ENCODE measurements around the gene KRTAP19-2.
A peak's percentile ranks its signal among the peaks of the same experiment; 100 is the strongest.

Gene KRTAP19-2, protein sequence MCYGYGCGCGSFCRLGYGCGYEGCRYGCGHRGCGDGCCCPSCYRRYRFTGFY

DNA sequence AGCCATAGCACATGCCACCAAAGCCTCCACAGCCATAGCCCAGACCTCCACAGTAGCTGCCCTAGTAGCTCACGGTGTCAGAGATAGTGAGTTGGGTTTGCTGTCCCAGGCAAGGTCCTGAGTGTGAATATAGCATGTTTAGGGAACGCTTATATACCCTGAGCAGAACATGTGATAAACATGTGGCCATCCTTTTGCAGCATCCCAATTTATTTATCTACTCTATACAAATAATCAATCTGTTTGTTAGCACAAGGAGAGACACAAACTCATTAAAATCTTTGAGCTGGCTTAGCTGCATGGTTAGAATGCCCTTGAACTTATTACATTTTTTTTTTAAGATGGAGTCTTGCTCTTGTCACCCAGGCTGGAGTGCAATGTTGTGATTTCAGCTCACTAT lies at the start of gene KRTAP19-2:
KRTAP19-2 (minus strand) TSS at position 101 of the 400 bp plus-strand sequence; CDS start at position 13, 88 bp downstream.
- TF ChIP-seq ZBTB7A (IDR thresholded peaks at IDR 0.05; ENCODE audit: low read depth): no peak
- TF ChIP-seq CEBPB (IDR thresholded peaks at IDR 0.05): no peak
- TF ChIP-seq, protein P1, sequence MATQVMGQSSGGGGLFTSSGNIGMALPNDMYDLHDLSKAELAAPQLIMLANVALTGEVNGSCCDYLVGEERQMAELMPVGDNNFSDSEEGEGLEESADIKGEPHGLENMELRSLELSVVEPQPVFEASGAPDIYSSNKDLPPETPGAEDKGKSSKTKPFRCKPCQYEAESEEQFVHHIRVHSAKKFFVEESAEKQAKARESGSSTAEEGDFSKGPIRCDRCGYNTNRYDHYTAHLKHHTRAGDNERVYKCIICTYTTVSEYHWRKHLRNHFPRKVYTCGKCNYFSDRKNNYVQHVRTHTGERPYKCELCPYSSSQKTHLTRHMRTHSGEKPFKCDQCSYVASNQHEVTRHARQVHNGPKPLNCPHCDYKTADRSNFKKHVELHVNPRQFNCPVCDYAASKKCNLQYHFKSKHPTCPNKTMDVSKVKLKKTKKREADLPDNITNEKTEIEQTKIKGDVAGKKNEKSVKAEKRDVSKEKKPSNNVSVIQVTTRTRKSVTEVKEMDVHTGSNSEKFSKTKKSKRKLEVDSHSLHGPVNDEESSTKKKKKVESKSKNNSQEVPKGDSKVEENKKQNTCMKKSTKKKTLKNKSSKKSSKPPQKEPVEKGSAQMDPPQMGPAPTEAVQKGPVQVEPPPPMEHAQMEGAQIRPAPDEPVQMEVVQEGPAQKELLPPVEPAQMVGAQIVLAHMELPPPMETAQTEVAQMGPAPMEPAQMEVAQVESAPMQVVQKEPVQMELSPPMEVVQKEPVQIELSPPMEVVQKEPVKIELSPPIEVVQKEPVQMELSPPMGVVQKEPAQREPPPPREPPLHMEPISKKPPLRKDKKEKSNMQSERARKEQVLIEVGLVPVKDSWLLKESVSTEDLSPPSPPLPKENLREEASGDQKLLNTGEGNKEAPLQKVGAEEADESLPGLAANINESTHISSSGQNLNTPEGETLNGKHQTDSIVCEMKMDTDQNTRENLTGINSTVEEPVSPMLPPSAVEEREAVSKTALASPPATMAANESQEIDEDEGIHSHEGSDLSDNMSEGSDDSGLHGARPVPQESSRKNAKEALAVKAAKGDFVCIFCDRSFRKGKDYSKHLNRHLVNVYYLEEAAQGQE (IDR thresholded peaks at IDR 0.05; ENCODE audit: low read depth): no peak
- TF ChIP-seq NFIC (IDR thresholded peaks at IDR 0.05): no peak
- no peak for TF ChIP-seq TCF12 (IDR thresholded peaks at IDR 0.05; ENCODE audit: low read depth)
- TF ChIP-seq TAF1 (IDR thresholded peaks at IDR 0.05; ENCODE audit: low read depth): no peak

DNA sequence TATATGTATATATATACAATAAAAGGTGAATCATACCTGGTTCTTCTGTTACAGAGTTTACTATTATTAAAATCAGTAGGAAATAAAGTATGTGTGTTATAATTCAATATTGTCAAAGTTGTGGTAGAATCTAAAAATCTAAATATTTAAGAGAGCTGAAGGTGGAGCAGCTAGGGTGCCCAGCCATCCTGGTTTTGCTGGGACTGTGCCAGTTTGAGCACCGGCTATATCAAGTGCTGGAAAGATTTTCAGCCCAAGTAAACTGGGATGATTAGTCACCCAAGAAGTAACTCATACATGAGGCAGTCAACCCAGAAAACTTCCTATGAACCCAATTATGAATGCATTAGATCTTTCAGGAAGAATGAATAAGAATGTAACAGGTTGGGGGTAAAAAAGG lies 31.6 kb upstream of the KRTAP19-2 start:
- TF ChIP-seq FOXM1 (IDR thresholded peaks at IDR 0.05; ENCODE audit: borderline replicate concordance, low read depth) (no peak), EP300 (IDR thresholded peaks at IDR 0.05; ENCODE audit: borderline replicate concordance) (no peak), EGR1 (IDR thresholded peaks at IDR 0.05) (no peak), TCF12 (IDR thresholded peaks at IDR 0.05; ENCODE audit: low read depth) (no peak), YY1 (IDR thresholded peaks at IDR 0.05; ENCODE audit: low read depth) (no peak), RAD21 (IDR thresholded peaks at IDR 0.05; ENCODE audit: low read depth) (no peak), ZBTB7A (IDR thresholded peaks at IDR 0.05; ENCODE audit: low read depth) (no peak), NFIC (IDR thresholded peaks at IDR 0.05) (no peak)
- TF ChIP-seq, protein P2, sequence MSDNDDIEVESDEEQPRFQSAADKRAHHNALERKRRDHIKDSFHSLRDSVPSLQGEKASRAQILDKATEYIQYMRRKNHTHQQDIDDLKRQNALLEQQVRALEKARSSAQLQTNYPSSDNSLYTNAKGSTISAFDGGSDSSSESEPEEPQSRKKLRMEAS (IDR thresholded peaks at IDR 0.05): no peak

DNA sequence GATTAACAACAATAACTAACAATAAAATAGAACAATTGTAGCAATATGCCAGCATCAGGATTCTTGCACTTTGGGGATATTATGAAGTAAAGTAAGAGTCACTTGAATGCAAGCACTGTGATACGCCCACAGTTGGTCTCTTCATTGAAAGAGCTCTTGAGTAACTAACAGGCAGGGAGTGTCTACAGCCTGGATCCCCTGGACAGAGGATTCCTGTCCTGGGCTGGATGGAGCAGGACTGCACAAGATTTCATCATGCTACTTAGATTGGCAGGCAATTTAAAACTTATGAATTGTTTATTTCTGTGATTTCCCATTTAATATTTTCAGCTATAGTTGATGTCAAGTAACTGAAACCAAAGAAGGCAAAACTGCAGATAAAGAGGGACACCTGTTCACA lies 28.4 kb upstream of the KRTAP19-2 start:
- TF ChIP-seq, protein P3, sequence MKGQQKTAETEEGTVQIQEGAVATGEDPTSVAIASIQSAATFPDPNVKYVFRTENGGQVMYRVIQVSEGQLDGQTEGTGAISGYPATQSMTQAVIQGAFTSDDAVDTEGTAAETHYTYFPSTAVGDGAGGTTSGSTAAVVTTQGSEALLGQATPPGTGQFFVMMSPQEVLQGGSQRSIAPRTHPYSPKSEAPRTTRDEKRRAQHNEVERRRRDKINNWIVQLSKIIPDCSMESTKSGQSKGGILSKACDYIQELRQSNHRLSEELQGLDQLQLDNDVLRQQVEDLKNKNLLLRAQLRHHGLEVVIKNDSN (IDR thresholded peaks at IDR 0.05): no peak
- TF ChIP-seq, protein P2 (IDR thresholded peaks at IDR 0.05): no peak
- TF ChIP-seq FOXM1 (IDR thresholded peaks at IDR 0.05; ENCODE audit: borderline replicate concordance, low read depth): no peak
- TF ChIP-seq CEBPB (IDR thresholded peaks at IDR 0.05): no peak
- TF ChIP-seq TEAD4 (IDR thresholded peaks at IDR 0.05): no peak
- no peak for TF ChIP-seq TAF1 (IDR thresholded peaks at IDR 0.05; ENCODE audit: low read depth)
- TF ChIP-seq EGR1 (IDR thresholded peaks at IDR 0.05): no peak
- TF ChIP-seq ZBTB7A (IDR thresholded peaks at IDR 0.05; ENCODE audit: low read depth): no peak
- TF ChIP-seq EP300 (IDR thresholded peaks at IDR 0.05; ENCODE audit: borderline replicate concordance): no peak
- no peak for TF ChIP-seq YY1 (IDR thresholded peaks at IDR 0.05; ENCODE audit: low read depth)
- TF ChIP-seq, protein P1 (IDR thresholded peaks at IDR 0.05; ENCODE audit: low read depth): no peak
- TF ChIP-seq RAD21 (IDR thresholded peaks at IDR 0.05; ENCODE audit: low read depth): no peak
- no peak for TF ChIP-seq NFIC (IDR thresholded peaks at IDR 0.05)
- no peak for TF ChIP-seq TCF12 (IDR thresholded peaks at IDR 0.05; ENCODE audit: low read depth)
- TF ChIP-seq CREB1 (IDR thresholded peaks at IDR 0.05; ENCODE audit: low read depth): no peak

DNA sequence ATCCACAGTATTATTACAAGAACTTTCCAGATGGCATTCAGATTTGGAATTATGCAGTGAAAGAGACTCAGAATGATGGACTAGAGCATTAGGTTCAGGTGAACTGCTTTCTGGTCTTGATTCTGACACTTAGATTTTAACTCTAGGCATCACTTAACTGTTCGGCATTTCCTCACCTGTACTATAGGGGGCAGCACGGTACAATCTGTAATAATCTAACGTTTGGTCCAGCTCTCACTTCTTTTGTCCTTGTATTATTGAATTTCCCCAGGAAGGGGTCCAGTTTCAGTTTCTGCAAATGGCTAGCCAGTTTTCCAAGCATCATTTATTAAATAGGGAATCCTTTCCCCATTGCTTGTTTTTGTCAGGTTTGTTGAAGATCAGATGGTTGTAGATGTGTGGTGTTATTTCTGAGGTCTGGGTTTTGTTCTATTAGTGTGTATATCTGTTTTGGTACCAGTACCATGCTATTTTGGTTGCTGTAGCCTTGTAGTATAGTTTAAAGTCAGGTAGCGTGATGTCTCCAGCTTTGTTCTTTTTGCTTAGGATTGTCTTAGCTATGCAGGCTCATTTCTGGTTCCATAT lies 18.5 kb upstream of the KRTAP19-2 start:
- TF ChIP-seq RAD21 (IDR thresholded peaks at IDR 0.05; ENCODE audit: low read depth): peak; percentile 25

DNA sequence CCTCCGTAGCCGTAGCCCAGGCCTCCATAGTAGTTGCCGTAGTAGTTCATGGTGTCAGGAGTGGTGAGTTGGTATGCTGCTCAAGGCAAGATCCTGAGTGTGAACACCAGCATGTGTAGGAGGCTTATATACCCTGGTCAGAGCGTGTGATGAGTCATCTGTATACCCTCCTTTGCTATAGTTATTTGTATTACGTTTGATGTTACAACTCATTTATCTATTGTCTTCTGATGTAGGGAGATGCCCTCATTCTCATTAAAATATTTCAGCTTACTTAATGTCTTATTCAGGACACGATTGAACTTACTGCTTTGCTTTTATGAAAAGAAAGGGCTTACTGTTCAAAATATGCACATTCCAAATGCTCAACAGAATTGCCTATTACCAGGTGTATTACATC lies 14.8 kb upstream of the KRTAP19-2 start, which contains the start of gene KRTAP19-5:
KRTAP19-5 (minus strand) TSS at position 101 of the 400 bp plus-strand sequence; CDS start at position 50, 51 bp downstream.
- TF ChIP-seq CEBPB (IDR thresholded peaks at IDR 0.05): no peak
- no peak for TF ChIP-seq FOXM1 (IDR thresholded peaks at IDR 0.05; ENCODE audit: borderline replicate concordance, low read depth)
- TF ChIP-seq CREB1 (IDR thresholded peaks at IDR 0.05; ENCODE audit: low read depth): no peak
- TF ChIP-seq EGR1 (IDR thresholded peaks at IDR 0.05): no peak
- TF ChIP-seq TCF12 (IDR thresholded peaks at IDR 0.05; ENCODE audit: low read depth): no peak
- no peak for TF ChIP-seq NFIC (IDR thresholded peaks at IDR 0.05)
- no peak for TF ChIP-seq EP300 (IDR thresholded peaks at IDR 0.05; ENCODE audit: borderline replicate concordance)
- no peak for TF ChIP-seq ZBTB7A (IDR thresholded peaks at IDR 0.05; ENCODE audit: low read depth)

DNA sequence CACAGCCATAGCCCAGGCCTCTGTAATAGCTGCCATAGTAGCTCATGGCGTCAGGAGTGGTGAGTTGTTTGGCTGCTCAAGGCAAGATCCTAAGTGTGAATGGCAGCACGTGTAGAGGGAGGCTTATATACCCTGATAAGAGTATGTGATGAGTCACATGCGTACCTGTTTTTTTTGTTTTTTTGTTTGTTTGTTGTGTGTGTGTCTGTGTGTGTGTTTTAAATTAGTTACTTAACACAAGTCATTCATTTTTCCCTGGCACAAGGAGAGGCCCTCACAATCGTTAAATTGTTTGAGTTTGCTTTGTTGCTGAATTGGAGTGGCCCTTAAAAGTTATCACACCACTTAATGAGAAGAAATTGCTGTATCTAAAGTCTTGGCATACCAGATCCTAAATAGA lies 9.8 kb upstream of the KRTAP19-2 start, which contains the start of gene KRTAP19-4:
KRTAP19-4 (minus strand) TSS at position 101 of the 400 bp plus-strand sequence; CDS start at position 46, 55 bp downstream.
- TF ChIP-seq FOXM1 (IDR thresholded peaks at IDR 0.05; ENCODE audit: borderline replicate concordance, low read depth) (no peak), YY1 (IDR thresholded peaks at IDR 0.05; ENCODE audit: low read depth) (no peak), EP300 (IDR thresholded peaks at IDR 0.05; ENCODE audit: borderline replicate concordance) (no peak), ZBTB7A (IDR thresholded peaks at IDR 0.05; ENCODE audit: low read depth) (no peak), TCF12 (IDR thresholded peaks at IDR 0.05; ENCODE audit: low read depth) (no peak), CEBPB (IDR thresholded peaks at IDR 0.05) (no peak), RAD21 (IDR thresholded peaks at IDR 0.05; ENCODE audit: low read depth) (no peak), TEAD4 (IDR thresholded peaks at IDR 0.05) (no peak), EGR1 (IDR thresholded peaks at IDR 0.05) (no peak), NFIC (IDR thresholded peaks at IDR 0.05) (no peak), CREB1 (IDR thresholded peaks at IDR 0.05; ENCODE audit: low read depth) (no peak), TAF1 (IDR thresholded peaks at IDR 0.05; ENCODE audit: low read depth) (no peak)
- TF ChIP-seq, protein P1 (IDR thresholded peaks at IDR 0.05; ENCODE audit: low read depth): no peak
- TF ChIP-seq, protein P2 (IDR thresholded peaks at IDR 0.05): no peak
- TF ChIP-seq, protein P3 (IDR thresholded peaks at IDR 0.05): no peak
